Brain microvascular endothelial cell (primary cell): Measurements from ENCODE around the gene NTF3.

ENCODE experiments used
- DNase-seq: peaks from one replicate; pipeline ENCODE4 v3.0.0-alpha.2; 2020
- H3K27ac ChIP-seq: fragments of 250-450 bp; sonication (Bioruptor Pico); 2 replicates; pipeline ENCODE4 v1.5.1; 2020; ENCODE audit warnings: mild to moderate bottlenecking, moderate library complexity
- H3K27me3 ChIP-seq: fragments of 250-450 bp; sonication (Bioruptor Pico); replicated peaks from 2 replicates; pipeline ENCODE4 v1.5.1; 2020; ENCODE audit warnings: mild to moderate bottlenecking
- H3K36me3 ChIP-seq: fragments of 250-450 bp; sonication (Bioruptor Pico); replicated peaks from 2 replicates; pipeline ENCODE4 v1.5.1; 2020; ENCODE audit warnings: mild to moderate bottlenecking
- H3K4me3 ChIP-seq: 2 replicates; pipeline ENCODE4 v1.5.1; 2011; ENCODE audit warnings: low read depth, mild to moderate bottlenecking, control low read depth, low read length, moderate library complexity
- in situ Hi-C: cut with HindIII; loops from 2 replicates; pipeline ENCODE4 v1.10.0; 2017; ENCODE audit warnings: low sequenced_read_pairs, low pct_ligation_motif_present
- TF ChIP-seq, protein P1 (sequence below): IDR thresholded peaks from 2 replicates; pipeline ENCODE4 v1.5.1; 2011; ENCODE audit warnings: low read depth, mild to moderate bottlenecking, moderate library complexity, low read length, control low read depth, inconsistent platforms; ENCODE audit errors: missing control alignments

Gene NTF3

DNA sequence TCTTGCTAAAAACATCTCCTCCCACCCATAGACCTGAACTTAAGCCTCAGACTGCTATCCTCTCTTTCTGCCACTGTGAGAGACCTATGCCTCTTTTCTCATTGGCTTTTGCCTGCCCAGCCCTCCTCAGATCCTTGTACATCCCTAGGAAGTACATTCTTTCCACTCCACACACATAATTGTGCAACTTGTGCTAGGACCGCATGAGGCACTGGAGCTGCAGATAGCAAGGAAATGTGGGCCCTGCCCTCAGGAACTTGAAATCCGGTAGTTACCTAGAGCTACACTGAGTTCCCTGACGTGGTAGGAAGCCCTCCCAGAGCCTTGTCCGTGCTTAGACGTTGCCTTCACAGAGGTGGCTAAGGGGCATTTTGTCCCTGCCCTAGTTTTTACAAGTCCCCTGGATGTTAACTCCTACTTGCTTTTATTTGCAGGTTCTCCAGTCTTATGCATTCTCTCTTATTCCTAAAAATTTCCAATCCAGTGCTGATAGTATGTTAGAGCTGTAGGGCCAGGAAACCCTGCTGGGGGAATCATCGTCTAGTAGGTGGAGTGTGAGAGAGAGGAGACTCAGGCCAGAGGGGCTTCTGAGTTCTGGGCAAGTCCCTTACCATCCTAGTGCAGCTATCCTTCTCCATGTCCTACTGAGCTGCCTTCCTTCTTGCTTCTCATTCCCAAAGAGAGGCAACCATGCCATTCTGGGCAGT, 41.3 kb downstream of the NTF3 start:
- H3K27ac ChIP-seq: no peak overlapping the region
- no peak overlapping the region for H3K4me3 ChIP-seq
- in situ Hi-C loops: no loop called here
- H3K27me3 ChIP-seq: no peaks in the 10 kb centered on the region
- no peak for DNase-seq
- TF ChIP-seq, protein P1, sequence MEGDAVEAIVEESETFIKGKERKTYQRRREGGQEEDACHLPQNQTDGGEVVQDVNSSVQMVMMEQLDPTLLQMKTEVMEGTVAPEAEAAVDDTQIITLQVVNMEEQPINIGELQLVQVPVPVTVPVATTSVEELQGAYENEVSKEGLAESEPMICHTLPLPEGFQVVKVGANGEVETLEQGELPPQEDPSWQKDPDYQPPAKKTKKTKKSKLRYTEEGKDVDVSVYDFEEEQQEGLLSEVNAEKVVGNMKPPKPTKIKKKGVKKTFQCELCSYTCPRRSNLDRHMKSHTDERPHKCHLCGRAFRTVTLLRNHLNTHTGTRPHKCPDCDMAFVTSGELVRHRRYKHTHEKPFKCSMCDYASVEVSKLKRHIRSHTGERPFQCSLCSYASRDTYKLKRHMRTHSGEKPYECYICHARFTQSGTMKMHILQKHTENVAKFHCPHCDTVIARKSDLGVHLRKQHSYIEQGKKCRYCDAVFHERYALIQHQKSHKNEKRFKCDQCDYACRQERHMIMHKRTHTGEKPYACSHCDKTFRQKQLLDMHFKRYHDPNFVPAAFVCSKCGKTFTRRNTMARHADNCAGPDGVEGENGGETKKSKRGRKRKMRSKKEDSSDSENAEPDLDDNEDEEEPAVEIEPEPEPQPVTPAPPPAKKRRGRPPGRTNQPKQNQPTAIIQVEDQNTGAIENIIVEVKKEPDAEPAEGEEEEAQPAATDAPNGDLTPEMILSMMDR: no peak
- H3K36me3 ChIP-seq: no peaks in the 10 kb centered on the region

DNA sequence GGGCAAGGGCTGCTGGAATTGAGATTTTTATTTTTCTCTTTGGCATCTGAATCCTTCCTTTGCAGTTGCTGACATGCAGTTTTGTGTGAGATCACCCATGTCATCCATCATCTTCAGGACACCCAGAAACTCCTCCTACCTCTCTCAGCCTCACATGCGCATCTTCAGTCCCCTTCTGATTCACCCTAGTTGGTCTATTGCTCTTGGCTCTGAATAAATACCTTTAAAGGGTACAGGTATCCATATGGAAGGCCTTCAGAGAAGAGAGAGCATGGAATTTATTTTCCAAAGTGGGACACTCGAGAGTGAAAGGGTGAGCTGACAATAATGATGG, 41.8 kb downstream of the NTF3 start:
- TF ChIP-seq, protein P1: no peak
- no peak for DNase-seq
- H3K27me3 ChIP-seq: no peaks in the 10 kb centered on the region
- in situ Hi-C loops: no loop called here
- no peaks in the 10 kb centered on the region for H3K36me3 ChIP-seq
- H3K4me3 ChIP-seq: no peak overlapping the region
- H3K27ac ChIP-seq: no peak overlapping the region

DNA sequence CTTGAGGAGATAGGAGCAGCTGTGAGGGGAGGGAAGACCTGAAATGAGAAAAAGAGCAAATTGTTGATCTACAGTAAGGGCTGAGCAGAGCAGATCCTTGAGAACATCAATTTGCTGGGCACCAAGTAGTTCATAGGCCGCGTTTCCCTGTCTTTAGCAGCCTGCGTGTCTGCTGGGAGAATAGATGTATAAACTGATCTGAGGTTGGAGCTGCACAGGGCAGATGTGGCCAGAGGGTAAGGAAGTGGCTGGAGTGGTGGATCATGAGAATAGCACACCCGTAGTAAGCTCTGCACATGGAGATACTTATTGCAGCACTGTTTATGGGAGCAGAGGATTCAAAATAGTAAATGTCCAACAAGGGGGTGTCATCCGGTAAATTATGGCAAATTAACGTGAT, 44.4 kb downstream of the NTF3 start:
- TF ChIP-seq, protein P1: no peak
- Histone ChIP-seq H3K4me3 (no peak overlapping the region), H3K27ac (no peak overlapping the region)

DNA sequence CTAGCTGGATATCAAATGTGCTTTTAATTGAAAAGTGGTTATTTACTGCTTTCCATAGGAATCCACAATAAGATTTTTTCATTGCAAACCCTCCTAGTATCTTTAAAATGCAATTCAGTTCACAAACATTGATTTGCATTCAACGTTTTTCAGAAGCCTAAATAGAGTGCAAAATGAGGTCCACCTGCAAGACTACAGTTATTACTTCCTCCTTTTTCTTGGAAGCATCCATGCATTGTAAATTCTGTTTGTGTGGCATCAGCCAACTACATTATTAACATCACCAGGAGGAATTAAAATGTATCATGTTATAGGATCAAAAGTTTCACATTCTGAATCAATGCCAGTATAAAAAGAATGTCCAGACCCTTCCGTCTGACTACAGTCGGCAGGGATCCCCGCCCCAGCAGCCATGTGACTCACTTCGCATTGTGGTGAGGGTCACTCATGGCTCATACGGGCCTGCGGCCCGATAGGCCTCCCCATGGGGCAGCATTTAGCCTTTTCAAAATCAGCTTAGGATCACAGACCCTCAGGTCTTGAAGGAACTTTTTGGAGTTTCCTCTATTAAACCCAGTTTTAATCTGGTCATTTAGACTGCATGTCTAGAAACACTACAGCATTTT, 46.3 kb downstream of the NTF3 start:
- H3K4me3 ChIP-seq: no peak overlapping the region
- H3K27ac ChIP-seq: no peak overlapping the region
- in situ Hi-C loops: no loop called here
- no peak for DNase-seq
- H3K36me3 ChIP-seq: no peaks in the 10 kb centered on the region
- TF ChIP-seq, protein P1: no peak
- no peaks in the 10 kb centered on the region for H3K27me3 ChIP-seq

More for the DNA sequence above, 44.4 kb downstream of the NTF3 start:
- in situ Hi-C loops: no loop called here
- Histone ChIP-seq H3K27me3 (no peaks in the 10 kb centered on the region), H3K36me3 (no peaks in the 10 kb centered on the region)
- no peak for DNase-seq

DNA sequence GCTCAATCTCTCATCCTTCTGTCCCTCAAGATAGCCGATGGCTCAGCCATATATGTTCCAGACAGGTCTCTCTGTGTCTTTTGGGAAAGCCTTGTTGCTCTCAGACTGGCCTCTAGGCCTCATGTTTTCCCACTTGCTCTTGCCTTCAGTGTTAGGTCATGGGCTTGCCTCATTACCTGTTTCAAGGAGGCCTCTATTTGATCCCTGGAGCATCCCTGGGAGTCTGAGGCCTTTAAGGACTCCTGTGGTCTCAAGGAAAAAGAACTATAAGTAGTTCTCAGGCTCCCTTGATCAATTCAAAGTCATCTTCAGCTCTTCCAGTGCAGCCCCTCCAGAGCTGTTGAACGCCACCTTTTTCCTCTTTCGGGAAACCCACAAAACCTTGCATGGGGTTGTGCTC, 47.9 kb downstream of the NTF3 start:
- Histone ChIP-seq H3K27ac (no peak overlapping the region), H3K4me3 (no peak overlapping the region), H3K36me3 (no peaks in the 10 kb centered on the region), H3K27me3 (no peaks in the 10 kb centered on the region)
- TF ChIP-seq, protein P1: no peak
- in situ Hi-C loops: no loop called here
- no peak for DNase-seq
